ENCODE results near the gene RASGRF1.

Gene RASGRF1

DNA sequence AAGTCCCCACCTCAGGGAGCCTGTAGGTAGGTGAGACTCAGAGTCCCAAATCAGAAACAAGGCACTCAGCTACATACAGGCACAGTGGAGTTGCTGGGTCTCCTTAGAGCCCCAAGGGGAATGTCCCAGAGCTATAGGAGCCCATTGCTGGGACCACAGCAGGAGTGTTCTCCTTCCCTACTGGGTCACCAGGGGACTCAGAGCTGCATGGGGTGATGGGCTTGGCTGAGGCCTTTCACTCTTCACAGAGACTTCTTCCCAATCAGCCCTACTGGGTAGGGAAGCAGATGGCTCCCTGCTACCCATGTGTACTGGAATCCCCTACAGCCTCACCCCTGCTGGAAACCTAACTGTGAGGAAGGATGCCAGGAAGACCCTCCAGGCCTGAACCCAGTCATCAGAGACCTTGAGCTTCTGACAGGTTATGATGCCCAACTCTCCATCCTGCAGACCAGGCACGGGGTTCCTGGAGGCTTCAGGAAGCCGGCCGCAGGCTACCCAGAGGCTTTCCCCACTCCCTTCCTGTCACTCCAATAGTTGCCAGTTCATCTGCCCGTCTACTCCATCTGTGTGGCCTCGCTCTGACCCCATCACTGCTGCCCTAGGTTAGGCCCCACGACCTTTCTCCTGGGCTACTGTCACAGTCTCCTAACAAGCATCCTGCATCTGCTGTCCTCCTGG lies 24.0 kb downstream of the RASGRF1 start:
- DNase-seq = no peak

- no peak for DNase-seq
Measured at GRCh38 chr15:79065706-79066376, 24.7 kb downstream of the RASGRF1 start.

DNA sequence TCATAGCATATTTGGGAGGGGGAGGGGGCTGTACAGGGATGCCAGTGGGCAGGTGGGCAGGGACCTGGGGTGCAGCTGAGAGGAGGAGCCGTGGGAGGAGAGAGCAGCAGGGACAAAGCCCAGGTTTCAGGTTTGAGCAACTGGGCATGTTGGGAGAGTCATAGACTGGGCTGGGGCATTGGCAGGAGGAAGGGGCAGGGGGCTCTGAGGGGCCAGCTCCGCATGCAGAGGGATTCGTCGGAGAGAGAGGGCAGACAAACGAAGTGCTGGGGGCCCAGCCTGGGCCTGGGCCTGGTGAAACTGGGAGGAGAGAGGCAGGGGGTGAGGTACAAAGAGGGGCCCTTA lies 25.2 kb downstream of the RASGRF1 start:
- no peak for DNase-seq

DNA sequence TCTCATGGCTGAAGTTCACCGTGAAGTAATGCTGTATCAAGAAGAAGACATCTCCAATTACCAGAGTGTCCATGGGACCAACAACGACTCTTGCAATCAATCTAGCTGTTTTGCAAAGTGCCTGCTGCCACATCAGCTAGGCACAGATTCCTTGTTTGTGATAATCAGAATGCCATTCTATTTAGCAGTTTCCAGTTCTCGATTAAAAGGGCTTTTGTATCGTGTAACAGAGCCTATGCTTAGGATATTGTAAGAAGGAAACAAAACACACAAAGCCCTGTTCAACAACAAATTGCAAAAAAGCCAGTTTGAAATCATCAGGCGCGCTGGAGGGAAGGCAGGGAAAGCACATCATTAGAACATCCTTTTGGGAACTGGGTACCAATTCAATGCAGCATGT lies 26.1 kb downstream of the RASGRF1 start:
- DNase-seq = no peak

GRCh38 chr15:79060175-79060574 lies 30.4 kb downstream of the RASGRF1 start:
- DNase-seq = no peak

DNA sequence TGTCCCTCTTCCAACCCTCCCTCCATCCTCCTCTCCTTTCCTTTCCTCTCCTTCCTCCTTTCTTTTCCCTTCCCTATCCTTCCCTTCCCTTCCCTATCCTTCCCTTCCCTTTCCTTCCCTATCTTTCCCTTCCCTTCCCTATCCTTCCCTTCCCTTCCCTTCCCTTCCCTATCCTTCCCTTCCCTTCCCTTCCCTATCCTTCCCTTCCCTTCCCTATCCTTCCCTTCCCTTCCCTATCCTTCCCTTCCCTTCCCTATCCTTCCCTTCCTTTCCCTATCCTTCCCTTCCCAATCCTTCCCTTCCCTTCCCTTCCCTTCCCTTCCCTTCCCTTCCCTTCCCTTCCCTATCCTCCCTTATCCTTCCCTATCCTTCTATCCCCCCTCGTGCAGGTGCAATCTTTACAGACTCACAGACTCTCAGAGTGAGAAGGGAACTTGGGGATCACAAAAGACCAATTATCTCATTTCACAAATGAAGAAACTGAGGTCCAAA lies 31.5 kb downstream of the RASGRF1 start:
- no peak for DNase-seq

DNA sequence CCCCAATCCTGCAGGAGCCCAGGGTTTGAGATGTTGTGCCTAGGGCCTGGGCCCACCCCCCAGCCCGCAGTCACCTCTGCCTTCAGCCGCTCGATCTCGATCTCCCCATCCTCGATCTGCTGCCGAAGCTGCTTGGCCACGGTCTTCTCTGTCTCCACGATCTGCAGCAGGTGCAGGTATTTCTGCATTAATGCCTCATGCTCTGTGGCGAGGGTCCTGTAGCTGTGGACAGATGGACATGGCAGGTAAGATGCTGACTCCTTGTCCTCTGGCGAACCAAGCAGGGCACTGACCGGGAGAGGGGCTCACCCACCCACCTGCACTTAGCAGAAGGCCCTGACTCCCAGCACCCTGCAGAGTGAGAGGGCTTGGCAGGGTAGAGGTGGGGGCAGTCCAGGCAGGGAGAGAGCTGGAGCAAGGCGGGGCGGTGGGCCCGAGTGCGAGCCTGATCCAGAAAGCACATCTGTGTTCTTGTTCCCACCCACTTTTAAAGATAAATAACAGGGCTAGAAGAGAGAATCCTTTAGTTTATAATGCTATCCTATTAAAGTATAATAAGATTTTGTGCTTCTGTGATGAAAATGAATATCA lies 32.2 kb downstream of the RASGRF1 start:
- no peak for DNase-seq

DNA sequence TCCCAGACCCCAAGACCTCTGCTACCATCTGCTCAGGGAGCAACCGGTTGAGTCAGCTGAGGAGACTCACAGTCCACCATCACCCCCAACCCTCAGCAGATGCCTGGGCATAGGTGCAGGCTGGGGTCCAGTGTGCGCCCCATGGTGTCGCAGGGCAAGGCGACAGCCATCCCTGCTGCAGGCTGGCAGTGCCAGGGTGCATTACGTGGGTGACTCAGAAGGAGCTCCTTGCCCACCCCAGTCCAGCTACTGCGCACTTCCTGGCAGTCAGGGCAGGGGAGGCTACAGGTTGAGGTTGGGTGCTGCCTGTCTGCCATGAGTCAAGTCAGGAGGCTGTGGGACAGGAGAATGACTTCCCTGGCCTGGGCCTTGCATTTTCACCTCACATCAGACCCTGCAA lies 33.5 kb downstream of the RASGRF1 start:
- no peak for DNase-seq

- no peak for DNase-seq
Measured at GRCh38 chr15:79054350-79054749, 36.2 kb downstream of the RASGRF1 start.

- DNase-seq = no peak
Measured at GRCh38 chr15:79053894-79054293, 36.7 kb downstream of the RASGRF1 start.

DNA sequence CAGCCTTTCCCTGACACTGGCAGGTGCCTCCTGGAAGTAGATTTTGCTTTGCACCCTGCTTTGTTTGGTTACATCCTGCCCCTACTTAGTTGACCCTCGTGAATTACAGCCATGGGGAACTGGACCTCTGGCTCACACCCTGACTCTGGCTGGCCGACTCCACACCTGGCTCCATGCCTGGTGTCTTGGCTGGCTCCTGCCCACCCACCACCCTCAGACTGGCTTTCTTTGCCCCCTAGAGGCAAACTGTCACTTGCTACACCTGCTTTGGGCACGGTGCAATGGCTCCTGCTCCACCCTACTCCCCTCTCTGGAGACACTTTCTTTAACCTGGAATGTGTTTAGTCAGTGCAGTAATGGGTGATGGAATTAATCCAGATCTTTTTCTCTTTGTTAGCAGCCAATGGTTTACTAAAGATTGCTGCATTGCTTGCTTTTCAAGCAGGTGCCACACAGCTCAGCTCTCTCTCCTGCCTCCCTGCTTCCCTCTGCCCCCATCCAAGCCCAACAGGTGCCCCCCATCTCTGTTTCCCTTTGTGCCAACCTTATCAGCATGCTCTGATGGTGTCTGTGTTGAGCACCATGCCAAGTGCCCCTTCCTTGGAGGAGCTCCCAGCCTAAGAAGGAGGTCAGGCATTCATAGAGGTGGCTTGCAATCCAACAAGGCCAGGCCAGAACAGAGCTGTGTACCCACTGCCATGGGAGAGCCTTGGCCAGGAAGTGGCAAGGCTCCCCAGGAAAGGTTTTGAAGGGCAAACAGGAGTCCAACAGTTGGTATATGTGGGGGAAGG lies 38.4 kb downstream of the RASGRF1 start:
- DNase-seq = no peak

DNA sequence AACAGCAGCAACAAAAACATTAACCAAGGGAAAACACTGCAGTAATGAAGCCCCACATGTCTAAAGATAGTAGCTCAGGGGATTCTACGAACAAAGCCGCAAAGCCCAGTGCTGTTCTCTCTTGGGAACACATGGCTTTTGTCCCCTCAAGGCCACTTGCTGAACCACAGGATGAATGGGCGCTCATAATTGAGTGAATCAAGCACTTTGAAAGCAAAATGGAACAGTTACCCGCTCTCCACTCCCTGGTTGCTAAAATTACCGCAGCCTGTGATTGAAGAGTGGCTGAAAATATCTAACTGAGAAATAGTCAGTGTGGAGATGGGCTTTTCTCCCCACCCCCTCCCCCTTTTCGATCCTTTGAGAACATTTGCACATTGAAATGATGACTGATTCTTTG lies 39.6 kb downstream of the RASGRF1 start:
- no peak for DNase-seq

- DNase-seq = no peak
Measured at GRCh38 chr15:79050341-79050740, 40.2 kb downstream of the RASGRF1 start.

DNA sequence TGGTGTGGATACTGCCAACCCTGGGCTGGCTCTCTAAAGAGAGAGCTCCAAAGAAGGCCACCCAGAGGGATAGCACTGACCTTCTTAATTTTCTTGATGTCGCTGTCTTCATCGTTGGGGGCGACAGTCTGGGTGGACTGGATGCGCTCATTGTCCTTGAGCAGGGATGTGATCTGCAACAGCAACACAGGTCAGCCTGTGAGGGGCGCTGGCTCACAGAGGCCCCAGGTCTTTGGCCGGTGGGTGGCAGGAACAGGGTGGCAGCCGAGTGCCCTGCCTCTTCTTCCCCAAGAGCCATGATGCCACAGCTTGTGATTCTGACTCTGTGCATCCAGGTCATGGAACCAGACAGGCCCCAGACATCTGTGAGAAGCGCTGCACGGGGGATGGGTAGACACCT lies 41.2 kb downstream of the RASGRF1 start:
- DNase-seq = no peak

GRCh38 chr15:79047676-79048439 lies 42.7 kb downstream of the RASGRF1 start:
- no peak for DNase-seq

GRCh38 chr15:79046691-79047404 lies 43.7 kb downstream of the RASGRF1 start:
- no peak for DNase-seq

- DNase-seq = no peak
Measured at GRCh38 chr15:79045041-79045440, 45.5 kb downstream of the RASGRF1 start.

DNA sequence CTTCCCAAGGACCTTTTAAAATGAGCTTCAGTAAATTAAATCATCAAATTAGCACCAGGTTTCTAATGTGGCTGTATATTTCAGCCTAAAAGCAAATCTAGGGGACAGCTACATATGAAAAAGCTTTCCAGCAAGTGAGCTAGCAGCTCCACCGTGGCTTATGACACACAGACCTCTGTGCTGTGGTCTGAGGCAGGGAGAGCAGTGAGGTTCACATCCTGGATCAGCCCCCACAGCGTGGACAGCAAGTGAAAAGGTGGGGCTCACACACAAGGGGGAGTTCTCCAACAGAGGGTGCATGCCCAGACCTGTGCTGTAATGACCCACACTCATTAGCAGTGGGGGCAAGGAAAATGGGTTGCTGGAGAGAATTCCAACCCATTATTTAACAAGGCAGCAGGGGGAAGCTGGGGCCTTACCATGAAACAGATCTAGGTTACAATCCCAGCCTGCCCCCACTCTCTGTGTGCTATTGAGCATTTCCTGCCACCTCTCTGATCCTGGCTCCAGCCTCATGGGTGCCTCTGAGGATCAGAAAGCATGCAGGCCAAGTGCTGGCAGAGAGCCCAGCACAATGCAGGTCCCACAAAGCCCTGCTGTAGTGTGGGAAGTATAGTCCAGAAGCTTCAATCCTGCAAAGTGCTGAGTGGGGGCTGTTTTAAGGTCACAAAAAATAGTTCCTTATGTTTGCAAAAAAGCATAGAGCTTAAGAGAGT lies 48.2 kb downstream of the RASGRF1 start:
- DNase-seq = no peak

DNA sequence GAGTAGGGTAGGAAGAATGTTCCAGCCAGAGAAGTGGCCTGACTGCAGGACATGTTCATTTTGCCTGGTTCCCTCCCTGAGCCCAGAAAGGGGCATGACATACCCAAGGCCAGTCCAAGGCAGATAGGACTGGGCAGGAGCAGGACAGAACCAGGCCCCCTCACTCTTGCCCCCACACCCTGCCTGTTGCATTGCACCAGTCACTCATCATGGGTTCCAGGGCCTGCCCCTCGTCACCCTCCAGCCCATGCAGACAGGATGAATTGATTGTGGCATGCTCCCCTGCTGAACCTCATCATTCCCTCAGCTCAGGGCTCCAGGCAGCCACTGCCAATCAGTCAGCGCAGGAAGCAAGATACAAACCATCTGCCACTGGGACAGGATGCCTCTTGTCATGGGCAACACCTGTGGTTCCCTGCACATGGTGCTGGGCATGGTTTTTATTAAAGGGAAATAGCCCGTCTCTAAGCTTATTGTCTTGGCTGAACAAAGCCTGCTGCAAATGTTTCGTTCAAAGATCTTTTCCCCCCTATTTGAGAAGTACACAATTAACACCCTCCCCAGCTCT lies 48.9 kb downstream of the RASGRF1 start:
- no peak for DNase-seq

GRCh38 chr15:79037848-79038247 lies 52.7 kb downstream of the RASGRF1 start:
- DNase-seq = no peak

- DNase-seq = no peak
Measured at GRCh38 chr15:79036323-79036722, 54.3 kb downstream of the RASGRF1 start.
